Aorta (tissue), 5 donors: ENCODE measurements around the gene TES. TPM values are rescaled to one million over a fixed set of nuclear protein-coding genes. Genes with fewer than 3 reads are reported as not detected.

Experiments
- ATAC-seq: fragments of 200-7000 bp; cut with Tn5 transposase; one replicate; pipeline ENCODE4 v1.9.1; 2022; ENCODE audit warnings: moderate library complexity; ENCODE audit not compliant: low FRiP score
- DNase-seq, 2 donors: peaks; one replicate each; pipeline ENCODE4 v3.0.0-alpha.2; 2020
- H3K27ac ChIP-seq, 2 donors: one replicate each; pipeline ENCODE4 v1.5.1; 2013; ENCODE audit warnings: low read length in 2 of 2, mild to moderate bottlenecking in 2 of 2, moderate library complexity in 2 of 2, control low read depth in 1 of 2, inconsistent platforms in 1 of 2, low read depth in 1 of 2
- H3K27me3 ChIP-seq, 2 donors: one replicate each; pipeline ENCODE4 v1.6.1; 2013; ENCODE audit warnings: control low read depth in 1 of 2, low read length in 1 of 2, mild to moderate bottlenecking in 1 of 2, moderate library complexity in 1 of 2; ENCODE audit not compliant: insufficient read depth in 2 of 2, control insufficient read depth in 1 of 2
- H3K36me3 ChIP-seq, 2 donors: one replicate each; pipeline ENCODE4 v1.6.1; 2013; ENCODE audit warnings: control low read depth in 1 of 2, low read length in 1 of 2, mild to moderate bottlenecking in 1 of 2; ENCODE audit not compliant: insufficient read depth in 2 of 2, control insufficient read depth in 1 of 2
- H3K4me1 ChIP-seq, 2 donors: one replicate each; pipeline ENCODE4 v1.6.1; 2013; ENCODE audit warnings: low read length in 2 of 2, control low read depth in 1 of 2, mild to moderate bottlenecking in 1 of 2, moderate library complexity in 1 of 2; ENCODE audit not compliant: insufficient read depth in 2 of 2, control insufficient read depth in 1 of 2
- H3K4me3 ChIP-seq, 2 donors: one replicate each; pipeline ENCODE4 v1.5.1; 2013; ENCODE audit warnings: low read length in 2 of 2, control low read depth in 1 of 2, mild to moderate bottlenecking in 1 of 2
- H3K9me3 ChIP-seq: one replicate; pipeline ENCODE4 v1.6.1; 2013; ENCODE audit warnings: mild to moderate bottlenecking, low read length; ENCODE audit not compliant: control insufficient read depth
- WGBS, 2 donors: extraction: QIAGEN DNeasy Blood & Tissue Kit; methylation state at CpG; one replicate each; pipeline ENCODE4 v1.1.7; 2013; 5-methylcytosine and 5-hydroxymethylcytosine counted together
- intact Hi-C, 2 donors: fragments of 100-400 bp; cut with DNase I; formaldehyde crosslinking; loops; one replicate each; pipeline versions ENCODE4 v1.14.2 to v1.15.0; 2022
- polyA plus RNA-seq, 2 donors: library from polyadenylated mRNA; stranded (reverse); fragments of 200-250 nt; gene quantifications; one replicate each; pipeline ENCODE4 v1.2.3, GENCODE V29; 2013
- total RNA-seq, 2 donors: library from RNA; stranded (reverse); fragmentation: NEBNext Ultra II Directional; extraction: Animal tissue kit (Norgen Biotek cat#: 25700); gene quantifications; one replicate each; pipeline ENCODE4 v1.2.1, GENCODE V29; 2021
- donor health status: healthy with polysubstance abuse.
- donor health status: Bipolar disorder and iron deficiency.
- donor health status: DM: no; HTN: no; CAD: no.
- donor health status: DM: no; HTN: no; CAD: no.
- donor health status: DM: yes; HTN: yes; CAD: no.

Gene TES
- total and polyA plus RNA-seq, 4 donors: 73.6 to 340 (median 114) TPM

GRCh38 chr7:116251675-116252074, 41.3 kb downstream of the TES start:
- WGBS, 2 donors: 82 to 85% methylated on average over 5 of the region's 5 CpGs
- DNase-seq: no peak
- intact Hi-C loops: no loop called here

GRCh38 chr7:116252249-116252648, 41.9 kb downstream of the TES start:
- H3K27ac ChIP-seq: no peak overlapping the region

More at GRCh38 chr7:116251675-116252074, 41.3 kb downstream of the TES start:
- Histone ChIP-seq H3K4me1 (peaks cover 0 to 4% of the 10 kb centered on the region in 2 donors), H3K36me3 (peaks cover 0 to 4% of the 10 kb centered on the region in 2 donors), H3K9me3 (no peaks in the 10 kb centered on the region), H3K4me3 (no peak overlapping the region), H3K27me3 (no peaks in the 10 kb centered on the region), H3K27ac (no peak overlapping the region)
- ATAC-seq: no peak

DNA sequence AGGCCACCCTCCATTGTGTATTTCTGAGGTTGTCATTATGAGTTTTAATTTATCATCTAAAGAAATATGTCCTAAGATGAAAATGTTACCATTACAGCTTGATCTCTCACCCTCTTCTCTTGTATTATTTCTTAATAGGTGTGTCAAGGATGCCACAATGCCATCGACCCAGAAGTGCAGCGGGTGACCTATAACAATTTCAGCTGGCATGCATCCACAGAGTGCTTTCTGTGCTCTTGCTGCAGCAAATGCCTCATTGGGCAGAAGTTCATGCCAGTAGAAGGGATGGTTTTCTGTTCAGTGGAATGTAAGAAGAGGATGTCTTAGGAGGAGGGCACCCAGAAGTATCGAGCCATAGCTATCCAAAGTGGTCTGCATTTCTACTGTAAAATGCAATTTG, 46.8 kb downstream of the TES start:
- Histone ChIP-seq H3K27me3 (no peaks in the 10 kb centered on the region), H3K4me1 (peaks cover 0 to 4% of the 10 kb centered on the region in 2 donors), H3K36me3 (peaks cover 0 to 4% of the 10 kb centered on the region in 2 donors), H3K4me3 (no peak overlapping the region), H3K27ac (peak overlapping the region in 1 of 2 donors; percentile 36), H3K9me3 (no peaks in the 10 kb centered on the region)
- ATAC-seq (no peak), DNase-seq (no peak)
- intact Hi-C loops: loop anchor here in 1 of 2 donors (5.0 kb wide), 2 partner anchors 330 to 550 kb away; no protein-coding TSS in a partner anchor
- 77 to 78% methylated on average over 3 of the region's 3 CpGs for WGBS, 2 donors

More at GRCh38 chr7:116252249-116252648, 41.9 kb downstream of the TES start:
- intact Hi-C loops: no loop called here
- no peak for ATAC-seq
- Histone ChIP-seq H3K27me3 (no peaks in the 10 kb centered on the region), H3K4me3 (no peak overlapping the region), H3K9me3 (no peaks in the 10 kb centered on the region), H3K4me1 (peaks cover 0 to 4% of the 10 kb centered on the region in 2 donors), H3K36me3 (peaks cover 0 to 6% of the 10 kb centered on the region in 2 donors)
- WGBS, 2 donors: 52 to 53% methylated on average over 3 of the region's 3 CpGs
- DNase-seq: no peak

DNA sequence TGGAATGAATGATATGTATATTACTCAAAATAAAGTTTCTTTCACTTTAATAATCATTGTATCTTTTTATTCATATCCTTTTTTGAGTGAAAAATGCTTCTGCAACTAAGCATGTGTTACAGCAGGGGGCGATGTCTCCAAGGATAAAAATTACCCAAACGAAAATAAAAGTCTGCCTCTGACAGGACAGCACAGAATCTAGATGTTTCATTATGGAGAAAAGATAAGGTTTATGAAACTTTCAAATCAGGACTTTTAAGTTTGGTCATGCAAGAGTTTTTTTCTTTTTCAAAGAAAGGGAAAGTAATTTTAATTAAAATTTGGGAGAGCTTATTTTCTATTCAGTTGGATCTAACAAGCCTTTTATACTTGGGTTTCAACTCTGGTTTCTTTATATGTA, 48.4 kb downstream of the TES start:
- Histone ChIP-seq H3K4me1 (peaks cover 0 to 2% of the 10 kb centered on the region in 2 donors), H3K9me3 (no peaks in the 10 kb centered on the region), H3K36me3 (peaks cover 0 to 2% of the 10 kb centered on the region in 2 donors), H3K4me3 (no peak overlapping the region), H3K27ac (peak overlapping the region in 1 of 2 donors; percentile 22), H3K27me3 (no peaks in the 10 kb centered on the region)
- no peak for DNase-seq
- ATAC-seq: peak; percentile 80
- intact Hi-C loops: loop anchor here (2.0 to 5.0 kb wide), 4 partner anchors 268 to 549 kb away; no protein-coding TSS in a partner anchor
- WGBS, 2 donors: 0 to 3% methylated on average over 2 of the region's 2 CpGs

GRCh38 chr7:116259156-116259870, 49.0 kb downstream of the TES start:
- intact Hi-C loops: loop anchor here (2.0 to 5.0 kb wide), 4 partner anchors 267 to 548 kb away; no protein-coding TSS in a partner anchor
- no peaks in the 10 kb centered on the region for H3K27me3 ChIP-seq
- peaks cover 0 to 2% of the 10 kb centered on the region in 2 donors for H3K4me1 ChIP-seq
- DNase-seq (no peak), ATAC-seq (no peak)
- WGBS, 2 donors: 51 to 60% methylated on average over 5 of the region's 5 CpGs
- H3K36me3 ChIP-seq: peaks cover 0 to 2% of the 10 kb centered on the region in 2 donors
- H3K9me3 ChIP-seq: no peaks in the 10 kb centered on the region
- H3K27ac ChIP-seq: peak overlapping the region in 1 of 2 donors; percentile 22
- H3K4me3 ChIP-seq: no peak overlapping the region

GRCh38 chr7:116259871-116260440, 49.6 kb downstream of the TES start:
- DNase-seq: no peak
- intact Hi-C loops: loop anchor here (2.0 to 10.0 kb wide), 6 partner anchors 177 to 547 kb away; no protein-coding TSS in a partner anchor
- no peak overlapping the region for H3K27ac ChIP-seq
- 93 to 95% methylated on average over 5 of the region's 5 CpGs for WGBS, 2 donors
- H3K36me3 ChIP-seq: peaks cover 0 to 2% of the 10 kb centered on the region in 2 donors
- peaks cover 0 to 2% of the 10 kb centered on the region in 2 donors for H3K4me1 ChIP-seq
- no peak overlapping the region for H3K4me3 ChIP-seq
- ATAC-seq: no peak
- H3K27me3 ChIP-seq: no peaks in the 10 kb centered on the region
- H3K9me3 ChIP-seq: no peaks in the 10 kb centered on the region

DNA sequence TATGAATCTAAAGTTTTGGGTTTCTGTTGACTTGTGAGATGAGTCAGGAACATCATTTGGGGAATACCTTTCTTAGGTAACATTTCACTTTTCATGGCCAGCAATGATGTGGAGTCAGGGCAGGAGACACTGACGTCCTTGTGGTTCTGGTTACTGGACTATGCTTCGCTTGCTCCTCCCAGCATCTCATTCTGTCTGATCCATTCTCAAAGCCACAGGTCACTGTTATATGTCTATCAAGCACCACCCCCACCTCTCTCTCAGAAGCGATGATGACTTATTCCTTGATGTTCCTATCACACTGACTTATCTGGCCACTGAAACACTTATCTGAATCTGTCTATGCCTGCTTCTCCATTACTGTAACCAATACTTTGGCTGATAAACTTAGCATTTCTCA, 51.6 kb downstream of the TES start:
- peaks cover 0 to 3% of the 10 kb centered on the region in 2 donors for H3K4me1 ChIP-seq
- no peak overlapping the region for H3K27ac ChIP-seq
- intact Hi-C loops: loop anchor here (5.0 to 10.0 kb wide), 2 partner anchors 175 to 543 kb away; no protein-coding TSS in a partner anchor
- peaks cover 0 to 2% of the 10 kb centered on the region in 2 donors for H3K36me3 ChIP-seq
- no peak for ATAC-seq
- H3K27me3 ChIP-seq: no peaks in the 10 kb centered on the region
- no peak for DNase-seq
- H3K4me3 ChIP-seq: no peak overlapping the region
- H3K9me3 ChIP-seq: no peaks in the 10 kb centered on the region
- WGBS, 2 donors: 82 to 86% methylated on average over 3 of the region's 3 CpGs

- H3K27ac ChIP-seq: no peak overlapping the region
- H3K4me1 ChIP-seq: peaks cover 1 to 6% of the 10 kb centered on the region in 2 donors
- DNase-seq (no peak), ATAC-seq (no peak)
- no peaks in the 10 kb centered on the region for H3K9me3 ChIP-seq
- no peak overlapping the region for H3K4me3 ChIP-seq
- intact Hi-C loops: loop anchor here in 1 of 2 donors (10.0 kb wide), 1 partner anchor 539 kb away; no protein-coding TSS in a partner anchor
- no peaks in the 10 kb centered on the region for H3K36me3 ChIP-seq
- 89 to 94% methylated on average over 3 of the region's 3 CpGs for WGBS, 2 donors
- H3K27me3 ChIP-seq: no peaks in the 10 kb centered on the region
Measured at GRCh38 chr7:116265881-116266280, 55.5 kb downstream of the TES start.
